Stimulated activated CD4-positive, alpha-beta T cell treated with anti-CD3 and anti-CD28 coated beads, TNF-alpha, amount 100 ng/mL, for 24 hours (primary cell): ENCODE measurements around the gene DDX31.

Experiments used
- DNase-seq, 3 experiments: peaks; one replicate each; pipeline ENCODE4 v3.0.0-alpha.2; 2020; ENCODE audit warnings: low read depth in 3 of 3

The DDX31 gene

DNA sequence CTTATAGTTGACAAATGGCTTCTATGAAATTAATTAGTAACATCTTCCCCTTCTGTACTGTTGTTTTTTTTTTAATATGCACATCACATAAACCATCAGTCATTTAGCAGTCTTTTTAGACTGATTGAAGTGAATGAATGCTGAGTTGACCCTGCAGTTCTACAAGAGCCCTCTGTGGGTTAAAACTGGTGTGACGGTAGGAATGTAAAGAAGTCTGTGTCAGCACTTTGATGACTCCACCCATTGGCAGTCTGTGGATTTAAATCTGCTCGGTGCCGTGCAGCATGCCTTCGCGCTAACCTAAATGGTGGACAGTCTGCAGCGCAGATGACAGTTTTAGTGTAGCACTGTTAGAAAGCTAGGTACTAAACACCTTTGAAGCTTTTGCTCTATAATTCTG is 3.6 kb upstream of the DDX31 start:
- DNase-seq, result no peak

DNA sequence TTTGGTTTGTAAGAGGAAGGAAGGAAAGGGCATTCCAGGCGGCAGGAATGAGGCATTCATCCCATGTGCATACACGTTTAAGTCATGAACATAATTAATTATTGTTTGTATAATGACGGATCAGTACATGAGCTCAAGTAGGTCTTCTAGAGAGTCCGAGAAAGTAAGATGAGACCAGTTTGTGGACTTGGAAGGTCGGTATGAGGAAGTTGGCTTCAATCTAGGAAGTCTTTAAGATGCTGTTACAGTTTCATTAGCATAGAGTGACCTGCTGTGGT is 2.6 kb upstream of the DDX31 start:
- no peak for DNase-seq

- no peak for DNase-seq
Measured at GRCh38 chr9:132671620-132672412, 2.0 kb upstream of the DDX31 start.

- peak; percentile 4 to 76 (median 27) for DNase-seq
Measured at GRCh38 chr9:132670457-132671391, 941 bp upstream of the DDX31 start, which contains the start of gene GTF3C4. Gene GTF3C4, plus strand, starts transcription at chr9:132670464. Its CDS starts 135 bp downstream, at chr9:132670599.

GRCh38 chr9:132669319-132669697 is 475 bp downstream of the DDX31 start:
- no peak for DNase-seq

GRCh38 chr9:132663851-132664250 is 5.9 kb downstream of the DDX31 start:
- DNase-seq, result no peak

DNA sequence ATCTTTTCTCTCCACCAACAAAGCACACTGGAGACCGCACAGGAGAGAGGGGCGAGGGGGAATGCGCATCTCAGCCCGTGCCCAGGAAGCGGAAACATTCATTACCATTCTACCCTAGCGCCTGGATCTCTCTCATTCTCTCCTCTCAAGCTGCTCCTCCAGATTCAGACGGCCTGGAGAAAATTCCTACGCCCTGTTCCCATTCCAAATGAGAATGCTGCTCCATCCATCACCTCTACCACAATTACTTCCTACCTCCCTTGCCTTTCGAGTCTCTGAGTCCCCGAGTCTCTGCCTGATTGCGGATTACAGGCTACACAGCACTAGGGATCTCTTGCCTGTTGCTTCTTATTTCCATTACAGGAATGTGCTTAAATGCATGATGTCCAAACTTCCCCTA is 6.7 kb downstream of the DDX31 start:
- DNase-seq, result no peak

- no peak for DNase-seq
Measured at GRCh38 chr9:132662152-132662945, 7.4 kb downstream of the DDX31 start.

DNA sequence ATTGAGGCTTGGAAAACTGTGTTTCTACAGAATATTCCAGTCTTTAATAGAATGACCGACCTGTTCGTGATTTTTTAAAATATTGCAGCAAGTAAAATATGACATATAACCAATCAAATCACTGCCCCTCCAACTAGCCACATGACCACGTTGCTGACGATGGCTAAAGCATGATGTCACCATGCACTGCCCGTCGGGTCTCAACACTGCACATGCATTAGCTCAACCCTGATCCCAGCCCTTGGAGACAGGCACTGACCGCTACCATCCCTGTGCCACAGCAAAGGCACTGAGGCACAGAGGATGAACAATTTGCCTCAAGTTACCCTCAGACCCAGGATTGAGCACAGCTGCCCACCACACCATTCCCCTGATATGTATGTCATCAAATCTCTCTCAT is 13.5 kb downstream of the DDX31 start:
- DNase-seq, result no peak

DNA sequence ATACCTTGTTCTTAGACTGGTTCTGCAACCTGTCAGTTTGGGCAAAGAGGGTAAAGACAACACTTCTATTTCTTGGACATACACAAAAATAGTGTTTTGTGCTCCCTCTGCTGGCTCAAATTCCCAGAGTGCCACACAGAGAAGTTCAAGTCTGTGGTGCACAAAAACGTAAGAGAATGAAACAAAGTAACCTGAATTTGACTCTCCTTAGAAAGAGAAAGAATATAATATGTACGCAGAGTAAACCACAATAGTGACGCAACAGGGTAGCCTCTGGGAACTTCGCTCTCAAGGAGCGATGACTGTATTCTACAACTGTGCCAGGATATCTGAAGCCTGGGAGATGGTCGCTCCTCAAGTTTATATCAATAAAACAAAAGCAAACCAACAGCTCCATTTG is 18.5 kb downstream of the DDX31 start:
- DNase-seq, result no peak

DNA sequence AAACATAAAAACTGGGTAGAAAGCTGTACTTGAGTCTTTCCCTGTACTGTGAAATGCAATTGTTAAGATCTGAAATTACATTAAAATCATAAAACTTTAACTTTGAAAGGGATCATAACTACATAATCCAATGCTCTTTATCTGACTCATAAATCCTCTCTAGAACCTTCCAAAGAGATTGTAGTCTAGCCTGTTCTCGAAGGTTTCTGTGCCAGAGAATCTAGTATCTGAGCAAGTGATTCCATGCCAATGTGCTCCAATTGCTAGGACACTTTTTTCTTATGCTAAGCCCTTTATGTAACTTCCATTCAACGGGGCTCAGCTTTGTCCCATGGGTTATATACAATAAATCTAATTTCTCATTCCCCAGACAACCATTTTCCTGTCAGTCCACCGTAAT is 21.1 kb downstream of the DDX31 start:
- no peak for DNase-seq

- DNase-seq, result no peak
Measured at GRCh38 chr9:132648283-132648682, 21.5 kb downstream of the DDX31 start.

GRCh38 chr9:132647806-132648205 is 22.0 kb downstream of the DDX31 start:
- DNase-seq, result no peak

DNA sequence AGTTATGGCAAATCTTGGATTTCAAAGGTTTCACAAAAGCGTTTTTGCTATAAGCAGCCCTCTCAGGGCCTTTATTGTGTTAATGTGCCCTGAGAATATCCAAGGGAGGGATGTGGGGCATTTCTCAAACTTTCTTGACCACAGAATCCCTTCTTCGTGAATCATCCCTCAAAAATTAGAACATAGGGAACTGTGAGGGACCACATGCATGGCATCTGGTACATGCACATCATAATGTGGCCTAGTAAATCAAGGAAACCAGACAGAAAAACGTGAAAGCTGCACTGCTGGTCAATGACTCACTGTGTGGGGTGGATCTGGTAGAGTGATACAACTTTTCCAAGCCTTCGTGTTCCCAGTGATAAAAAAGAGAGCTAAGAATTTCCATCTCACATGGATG is 22.4 kb downstream of the DDX31 start:
- DNase-seq, result no peak

GRCh38 chr9:132646726-132647125 is 23.1 kb downstream of the DDX31 start:
- no peak for DNase-seq

- no peak for DNase-seq
Measured at GRCh38 chr9:132645711-132646110, 24.1 kb downstream of the DDX31 start.

- no peak for DNase-seq
Measured at GRCh38 chr9:132645306-132645705, 24.5 kb downstream of the DDX31 start.

DNA sequence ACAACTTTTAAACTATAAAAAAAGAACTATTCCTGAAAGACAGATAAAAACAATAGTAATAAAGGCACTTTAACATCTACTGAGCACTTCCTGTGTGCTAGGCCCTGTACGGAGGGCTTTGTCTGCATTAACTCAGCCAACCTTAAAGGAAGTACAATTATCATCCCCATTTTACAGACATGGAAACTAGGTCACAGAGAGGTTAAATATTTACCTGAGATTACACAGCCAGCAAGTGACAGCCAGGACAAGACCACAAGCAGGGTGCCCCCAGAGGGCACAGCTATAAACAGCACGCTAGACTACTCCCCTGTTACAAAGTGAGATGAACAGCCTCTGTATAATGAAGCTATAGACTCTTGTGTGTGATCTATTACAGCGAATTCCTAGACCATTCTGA is 25.5 kb downstream of the DDX31 start:
- no peak for DNase-seq

DNA sequence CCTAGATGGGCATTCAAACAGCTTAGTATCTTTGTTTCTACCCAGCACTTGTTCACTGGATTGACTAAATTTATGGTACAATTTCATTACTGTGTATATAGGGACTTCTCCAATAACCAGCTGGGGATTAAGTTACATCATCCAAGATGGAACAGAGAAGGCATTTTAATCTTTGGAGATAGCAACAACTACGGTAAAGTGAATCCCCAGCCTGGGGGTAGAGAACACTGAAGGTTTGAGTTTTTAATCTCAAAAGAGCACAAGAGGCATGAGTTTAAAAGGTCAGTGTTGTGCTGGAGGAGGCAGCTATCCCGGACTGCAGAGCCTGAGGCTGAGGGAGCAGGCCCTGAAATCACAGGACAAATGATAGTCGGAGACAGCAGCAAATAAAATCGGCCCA is 28.6 kb downstream of the DDX31 start:
- no peak for DNase-seq

DNA sequence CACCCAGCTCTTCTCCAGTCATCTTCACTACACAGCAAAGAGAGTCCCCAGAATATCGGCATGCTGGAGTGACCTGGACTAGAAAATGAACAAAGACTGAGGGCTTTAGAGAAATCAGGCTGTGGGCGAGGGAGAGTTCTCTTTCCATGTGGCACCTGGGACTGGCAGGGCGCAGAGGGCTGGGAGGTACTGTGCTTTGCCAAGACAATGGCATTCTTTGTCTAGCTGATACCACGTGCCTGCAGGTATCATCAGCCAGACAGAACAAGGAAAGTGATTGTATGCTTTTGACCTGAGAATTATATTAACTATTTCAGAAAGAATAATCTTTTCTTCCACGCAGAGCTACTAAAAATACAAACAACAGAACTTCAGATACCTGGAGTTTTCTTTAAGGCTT is 30.5 kb downstream of the DDX31 start:
- no peak for DNase-seq

- DNase-seq, result no peak
Measured at GRCh38 chr9:132638240-132638639, 31.5 kb downstream of the DDX31 start.

- DNase-seq, result no peak
Measured at GRCh38 chr9:132637801-132638200, 32.0 kb downstream of the DDX31 start.
